ENCODE measurements around the gene CSTF1. TPM values are rescaled to one million over a fixed set of nuclear protein-coding genes. Genes with fewer than 3 reads are reported as not detected.
"Not testable (repeated sequence)": the region's sequence is repeated elsewhere in the genome, so short reads cannot be mapped to it uniquely, and the experiment has no call there.

The CSTF1 gene
- total and polyA plus RNA-seq, 2 donors from 2014 or later: 16.2 to 30.7 TPM

DNA sequence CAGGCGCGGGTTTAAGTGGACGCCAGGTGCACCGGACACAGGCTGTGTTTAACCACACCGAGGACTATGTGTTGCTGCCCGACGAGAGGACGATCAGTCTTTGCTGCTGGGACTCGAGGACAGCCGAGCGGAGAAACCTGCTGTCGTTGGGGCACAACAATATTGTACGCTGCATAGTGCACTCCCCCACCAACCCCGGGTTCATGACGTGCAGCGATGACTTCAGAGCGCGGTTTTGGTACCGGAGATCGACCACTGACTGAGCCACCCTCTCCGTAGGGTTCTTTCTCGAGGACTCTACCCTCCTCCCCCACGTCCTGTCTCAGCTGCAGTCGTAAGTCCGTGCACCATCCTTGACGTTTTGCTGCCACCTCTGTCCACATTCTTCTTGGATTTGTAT lies 11.0 kb downstream of the CSTF1 start:
- intact Hi-C loops (cut with DNase I): no loop called here
- Histone ChIP-seq H3K36me3 (ENCODE audit: control insufficient read depth in 2 of 3, insufficient read depth in 3 of 3, low read length in 3 of 3) (peaks cover 5 to 56% (median 31%) of the 10 kb centered on the region in 3 donors), H3K9me3 (ENCODE audit: control insufficient read depth in 2 of 3, insufficient read depth in 1 of 3, low read length in 3 of 3) (no peaks in the 10 kb centered on the region), H3K4me1 (ENCODE audit: control insufficient read depth in 2 of 3, insufficient read depth in 2 of 3, low read depth in 1 of 3, low read length in 3 of 3) (no peaks in the 10 kb centered on the region), H3K27me3 (ENCODE audit: control insufficient read depth, insufficient read depth, low read length) (no peaks in the 10 kb centered on the region), H3K27ac (ENCODE audit: low read depth in 2 of 2, low read length in 2 of 2) (no peak overlapping the region), H3K9ac (ENCODE audit: low read length in 3 of 3) (no peak overlapping the region), H3K4me3 (ENCODE audit: low read length in 3 of 3) (no peak overlapping the region)
- TF ChIP-seq, protein P1, sequence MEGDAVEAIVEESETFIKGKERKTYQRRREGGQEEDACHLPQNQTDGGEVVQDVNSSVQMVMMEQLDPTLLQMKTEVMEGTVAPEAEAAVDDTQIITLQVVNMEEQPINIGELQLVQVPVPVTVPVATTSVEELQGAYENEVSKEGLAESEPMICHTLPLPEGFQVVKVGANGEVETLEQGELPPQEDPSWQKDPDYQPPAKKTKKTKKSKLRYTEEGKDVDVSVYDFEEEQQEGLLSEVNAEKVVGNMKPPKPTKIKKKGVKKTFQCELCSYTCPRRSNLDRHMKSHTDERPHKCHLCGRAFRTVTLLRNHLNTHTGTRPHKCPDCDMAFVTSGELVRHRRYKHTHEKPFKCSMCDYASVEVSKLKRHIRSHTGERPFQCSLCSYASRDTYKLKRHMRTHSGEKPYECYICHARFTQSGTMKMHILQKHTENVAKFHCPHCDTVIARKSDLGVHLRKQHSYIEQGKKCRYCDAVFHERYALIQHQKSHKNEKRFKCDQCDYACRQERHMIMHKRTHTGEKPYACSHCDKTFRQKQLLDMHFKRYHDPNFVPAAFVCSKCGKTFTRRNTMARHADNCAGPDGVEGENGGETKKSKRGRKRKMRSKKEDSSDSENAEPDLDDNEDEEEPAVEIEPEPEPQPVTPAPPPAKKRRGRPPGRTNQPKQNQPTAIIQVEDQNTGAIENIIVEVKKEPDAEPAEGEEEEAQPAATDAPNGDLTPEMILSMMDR (IDR thresholded peaks at IDR 0.05; ENCODE audit: borderline replicate concordance, extremely low read depth, insufficient read depth): no peak
- FAIRE-seq (no peak), DNase-seq (no peak)

DNA sequence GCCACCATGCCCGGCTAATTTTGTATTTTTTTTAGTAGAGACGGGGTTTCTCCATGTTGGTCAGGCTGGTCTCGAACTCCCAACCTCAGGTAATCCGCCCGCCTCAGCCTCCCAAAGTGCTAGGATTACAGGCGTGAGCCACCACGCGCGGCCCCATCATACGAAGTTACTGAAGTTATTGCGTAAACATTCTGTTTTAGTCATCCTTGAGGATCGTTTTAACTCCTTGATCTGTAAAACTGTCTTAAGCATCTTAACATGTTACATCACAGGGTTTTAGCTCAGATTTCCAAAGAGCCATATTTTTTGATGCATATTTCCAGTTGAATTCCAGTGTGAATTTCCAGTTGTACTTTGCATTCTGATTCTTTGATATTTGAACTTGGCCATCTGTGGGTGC lies 12.9 kb downstream of the CSTF1 start:
- H3K9me3 ChIP-seq (ENCODE audit: control insufficient read depth in 2 of 3, insufficient read depth in 1 of 3, low read length in 3 of 3); H3K4me1 ChIP-seq (ENCODE audit: control insufficient read depth in 2 of 3, insufficient read depth in 2 of 3, low read depth in 1 of 3, low read length in 3 of 3); intact Hi-C loops (cut with DNase I); H3K4me3 ChIP-seq (ENCODE audit: low read length in 3 of 3); DNase-seq; H3K27ac ChIP-seq (ENCODE audit: low read depth in 2 of 2, low read length in 2 of 2); H3K9ac ChIP-seq (ENCODE audit: low read length in 3 of 3); H3K27me3 ChIP-seq (ENCODE audit: control insufficient read depth, insufficient read depth, low read length); FAIRE-seq: not testable (repeated sequence)
- H3K36me3 ChIP-seq (ENCODE audit: control insufficient read depth in 2 of 3, insufficient read depth in 3 of 3, low read length in 3 of 3): peaks cover 5 to 46% (median 24%) of the 10 kb centered on the region in 3 donors

DNA sequence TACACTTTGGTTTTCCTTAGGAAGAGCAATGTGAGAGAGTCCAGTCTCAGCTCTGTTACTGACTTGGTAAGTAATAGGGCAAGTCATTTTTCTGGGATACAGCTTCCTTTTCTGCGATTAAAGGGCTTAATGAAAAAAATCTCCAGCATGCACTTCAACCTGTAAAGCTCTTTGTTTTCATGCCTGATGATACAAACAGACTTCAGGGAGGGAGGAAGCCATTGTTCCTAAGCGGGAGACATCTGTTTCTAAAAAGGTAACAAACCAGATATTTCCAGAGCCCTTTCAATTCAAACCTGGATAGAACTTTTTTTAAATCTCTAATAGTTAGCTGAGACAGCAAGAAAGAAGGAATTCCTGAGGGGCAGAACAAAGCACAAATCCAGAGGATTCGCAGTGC lies 14.5 kb downstream of the CSTF1 start:
- FAIRE-seq: no peak
- H3K36me3 ChIP-seq (ENCODE audit: control insufficient read depth in 2 of 3, insufficient read depth in 3 of 3, low read length in 3 of 3): peaks cover 5 to 39% (median 24%) of the 10 kb centered on the region in 3 donors

GRCh38 chr20:56409521-56409920 lies 17.1 kb downstream of the CSTF1 start:
- peaks cover 3 to 24% (median 17%) of the 10 kb centered on the region in 3 donors for H3K36me3 ChIP-seq (ENCODE audit: control insufficient read depth in 2 of 3, insufficient read depth in 3 of 3, low read length in 3 of 3)
- no peaks in the 10 kb centered on the region for H3K27me3 ChIP-seq (ENCODE audit: control insufficient read depth, insufficient read depth, low read length)
- no peak for FAIRE-seq
- TF ChIP-seq, protein P1 (IDR thresholded peaks at IDR 0.05; ENCODE audit: borderline replicate concordance, extremely low read depth, insufficient read depth): no peak
- peak in 2 of 5 donors; percentile 35 to 80 for DNase-seq
- no peak overlapping the region for H3K9ac ChIP-seq (ENCODE audit: low read length in 3 of 3)
- peak overlapping the region in 1 of 2 donors; percentile 52 for H3K27ac ChIP-seq (ENCODE audit: low read depth in 2 of 2, low read length in 2 of 2)
- H3K4me1 ChIP-seq (ENCODE audit: control insufficient read depth in 2 of 3, insufficient read depth in 2 of 3, low read depth in 1 of 3, low read length in 3 of 3): peaks cover 0 to 3% (median 0%) of the 10 kb centered on the region in 3 donors
- no peaks in the 10 kb centered on the region for H3K9me3 ChIP-seq (ENCODE audit: control insufficient read depth in 2 of 3, insufficient read depth in 1 of 3, low read length in 3 of 3)
- H3K4me3 ChIP-seq (ENCODE audit: low read length in 3 of 3): no peak overlapping the region
- intact Hi-C loops (cut with DNase I): no loop called here

More for the DNA sequence above, 14.5 kb downstream of the CSTF1 start:
- H3K27ac ChIP-seq (ENCODE audit: low read depth in 2 of 2, low read length in 2 of 2): no peak overlapping the region
- DNase-seq: no peak
- no peak overlapping the region for H3K9ac ChIP-seq (ENCODE audit: low read length in 3 of 3)
- H3K4me1 ChIP-seq (ENCODE audit: control insufficient read depth in 2 of 3, insufficient read depth in 2 of 3, low read depth in 1 of 3, low read length in 3 of 3): peaks cover 0 to 3% (median 0%) of the 10 kb centered on the region in 3 donors
- H3K4me3 ChIP-seq (ENCODE audit: low read length in 3 of 3): no peak overlapping the region
- H3K9me3 ChIP-seq (ENCODE audit: control insufficient read depth in 2 of 3, insufficient read depth in 1 of 3, low read length in 3 of 3): no peaks in the 10 kb centered on the region
- H3K27me3 ChIP-seq (ENCODE audit: control insufficient read depth, insufficient read depth, low read length): no peaks in the 10 kb centered on the region
- intact Hi-C loops (cut with DNase I): no loop called here
- TF ChIP-seq, protein P1 (IDR thresholded peaks at IDR 0.05; ENCODE audit: borderline replicate concordance, extremely low read depth, insufficient read depth): no peak
